Effector CD4-positive, alpha-beta T cell (primary cell): ENCODE results near the gene RASL12.
"Not testable (repeated sequence)": the region's sequence is repeated elsewhere in the genome, so short reads cannot be mapped to it uniquely, and the experiment has no call there.

Experiments used
- DNase-seq: peaks from one replicate; pipeline ENCODE4 v3.0.0-alpha.2; 2020

RASL12 gene

GRCh38 chr15:65052956-65053355, 14.8 kb downstream of the RASL12 start:
- DNase-seq = no peak

- DNase-seq = no peak
Measured at GRCh38 chr15:65051266-65051665, 16.5 kb downstream of the RASL12 start.

- DNase-seq = no peak
Measured at GRCh38 chr15:65050270-65050669, 17.5 kb downstream of the RASL12 start.

GRCh38 chr15:65049418-65049840, 18.4 kb downstream of the RASL12 start:
- DNase-seq = peak; percentile 79

GRCh38 chr15:65048241-65048640, 19.6 kb downstream of the RASL12 start:
- DNase-seq = no peak

- no peak for DNase-seq
Measured at GRCh38 chr15:65044724-65045481, 22.9 kb downstream of the RASL12 start, which contains the start of gene SLC51B. SLC51B (plus strand) TSS chr15:65045387; CDS start chr15:65050005, 4,618 bp downstream.

GRCh38 chr15:65044218-65044617, 23.6 kb downstream of the RASL12 start:
- not testable (repeated sequence) for DNase-seq

- DNase-seq = no peak
Measured at GRCh38 chr15:65042776-65043327, 24.9 kb downstream of the RASL12 start.

GRCh38 chr15:65041787-65042186, 26.0 kb downstream of the RASL12 start:
- DNase-seq = no peak

GRCh38 chr15:65040461-65040860, 27.3 kb downstream of the RASL12 start:
- DNase-seq = no peak

GRCh38 chr15:65038836-65039235, 29.0 kb downstream of the RASL12 start:
- DNase-seq = no peak

- DNase-seq = no peak
Measured at GRCh38 chr15:65038428-65038827, 29.4 kb downstream of the RASL12 start.

GRCh38 chr15:65037309-65037708, 30.5 kb downstream of the RASL12 start:
- no peak for DNase-seq

- no peak for DNase-seq
Measured at GRCh38 chr15:65034719-65035118, 33.1 kb downstream of the RASL12 start.

GRCh38 chr15:65033659-65034269, 34.0 kb downstream of the RASL12 start:
- no peak for DNase-seq

- peak; percentile 24 for DNase-seq
Measured at GRCh38 chr15:65032801-65033537, 34.8 kb downstream of the RASL12 start.

GRCh38 chr15:65029736-65030208, 38.0 kb downstream of the RASL12 start:
- DNase-seq = no peak

GRCh38 chr15:65028921-65029735, 38.7 kb downstream of the RASL12 start, which contains the start of gene MTFMT:
MTFMT (minus strand) TSS chr15:65029639; CDS start chr15:65029613, 26 bp downstream.
- DNase-seq = peak; percentile 89

GRCh38 chr15:65028338-65028737, 39.5 kb downstream of the RASL12 start:
- DNase-seq = no peak

GRCh38 chr15:65027593-65027992, 40.2 kb downstream of the RASL12 start:
- DNase-seq = no peak

GRCh38 chr15:65026756-65027155, 41.0 kb downstream of the RASL12 start:
- no peak for DNase-seq

GRCh38 chr15:65021488-65021887, 46.3 kb downstream of the RASL12 start:
- no peak for DNase-seq
